Effector memory CD8-positive, alpha-beta T cell (primary cell): ENCODE data around the gene AFAP1.

Experiments used
- ATAC-seq: fragments of 150-1000 bp; cut with Tn5 transposase; replicated peaks from 2 replicates; pipeline ENCODE4 v1.10.0; 2021; ENCODE audit warnings: mild to moderate bottlenecking, moderate library complexity
- DNase-seq, 3 experiments: peaks; one replicate each; pipeline ENCODE4 v3.0.0; 2021
- H3K27ac Mint-ChIP-seq, 2 donors: one replicate each; pipeline ENCODE4 v1.8.0; 2022; ENCODE audit warnings: mild to moderate bottlenecking in 2 of 2, mixed read lengths in 2 of 2, moderate library complexity in 2 of 2
- H3K27me3 Mint-ChIP-seq, 2 donors: one replicate each; pipeline ENCODE4 v1.8.0; 2022; ENCODE audit warnings: mixed read lengths in 2 of 2
- H3K36me3 Mint-ChIP-seq: one replicate; pipeline ENCODE4 v1.8.0; 2022; ENCODE audit warnings: mild to moderate bottlenecking, moderate library complexity, mixed read lengths; ENCODE audit not compliant: insufficient read depth
- H3K4me1 Mint-ChIP-seq, 2 donors: one replicate each; pipeline ENCODE4 v1.8.0; 2022; ENCODE audit warnings: low read depth in 2 of 2, mixed read lengths in 2 of 2
- H3K4me3 Mint-ChIP-seq, 2 donors: one replicate each; pipeline ENCODE4 v1.8.0; 2022; ENCODE audit warnings: mild to moderate bottlenecking in 2 of 2, mixed read lengths in 2 of 2, moderate library complexity in 2 of 2
- H3K9me3 Mint-ChIP-seq, 2 donors: one replicate each; pipeline ENCODE4 v1.8.0; 2022; ENCODE audit warnings: mixed read lengths in 2 of 2

Gene AFAP1

GRCh38 chr4:7712021-7712671, 227.5 kb downstream of the AFAP1 start:
- ATAC-seq (no peak), DNase-seq (no peak)
- Mint-ChIP-seq H3K4me3 (no peak overlapping the region), H3K27me3 (peaks cover 0 to 8% of the 10 kb centered on the region in 2 donors), H3K36me3 (no peaks in the 10 kb centered on the region), H3K4me1 (no peaks in the 10 kb centered on the region), H3K9me3 (no peaks in the 10 kb centered on the region), H3K27ac (no peak overlapping the region)

GRCh38 chr4:7711307-7711963, 228.2 kb downstream of the AFAP1 start:
- DNase-seq (no peak), ATAC-seq (no peak)
- no peaks in the 10 kb centered on the region for H3K4me1 Mint-ChIP-seq
- no peaks in the 10 kb centered on the region for H3K9me3 Mint-ChIP-seq
- no peaks in the 10 kb centered on the region for H3K36me3 Mint-ChIP-seq
- no peak overlapping the region for H3K4me3 Mint-ChIP-seq
- no peak overlapping the region for H3K27ac Mint-ChIP-seq
- peaks cover 0 to 5% of the 10 kb centered on the region in 2 donors for H3K27me3 Mint-ChIP-seq

DNA sequence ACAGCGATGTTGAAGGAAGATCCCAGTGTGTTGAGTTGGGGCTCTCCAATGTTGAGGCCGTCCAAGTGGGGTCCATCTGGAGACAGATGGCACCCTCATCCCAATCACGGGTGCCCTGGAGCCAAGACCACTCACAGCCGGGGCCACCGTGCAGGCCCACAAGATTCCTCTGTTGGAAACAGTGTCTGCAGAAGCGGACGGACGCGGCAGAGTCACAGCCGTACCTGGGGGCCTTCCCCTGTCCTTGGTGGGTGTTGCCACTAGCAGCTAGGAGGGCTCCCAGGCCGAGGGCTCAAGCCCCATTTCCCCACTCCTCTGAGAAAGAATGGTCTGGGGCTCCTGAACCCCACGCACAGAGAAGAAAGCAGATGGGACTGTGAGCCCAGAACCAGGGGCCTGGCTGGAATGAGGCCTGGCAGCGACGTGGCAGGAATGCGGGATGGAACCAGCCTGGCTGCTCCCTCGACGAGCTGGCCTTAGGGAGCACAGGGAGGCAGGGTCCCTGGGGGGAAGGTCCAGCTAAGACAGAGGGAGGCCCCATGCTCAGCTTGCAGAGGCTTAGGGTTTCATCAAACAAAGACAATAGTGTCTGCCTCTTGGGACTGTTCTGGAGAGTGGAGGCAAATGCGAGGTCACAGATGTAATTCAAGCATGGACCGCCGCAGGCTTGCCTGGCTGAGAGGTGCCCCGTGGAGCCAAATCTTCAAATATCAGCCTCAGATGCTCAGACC, 228.9 kb downstream of the AFAP1 start:
- no peak overlapping the region for H3K4me3 Mint-ChIP-seq
- H3K4me1 Mint-ChIP-seq: no peaks in the 10 kb centered on the region
- H3K9me3 Mint-ChIP-seq: no peaks in the 10 kb centered on the region
- H3K36me3 Mint-ChIP-seq: no peaks in the 10 kb centered on the region
- ATAC-seq: no peak
- no peaks in the 10 kb centered on the region for H3K27me3 Mint-ChIP-seq
- peak overlapping the region in 1 of 2 donors; percentile 29 for H3K27ac Mint-ChIP-seq
- no peak for DNase-seq

GRCh38 chr4:7710126-7710525, 229.5 kb downstream of the AFAP1 start:
- ATAC-seq (no peak), DNase-seq (no peak)
- no peak overlapping the region for H3K27ac Mint-ChIP-seq
- no peak overlapping the region for H3K4me3 Mint-ChIP-seq
- H3K9me3 Mint-ChIP-seq: no peaks in the 10 kb centered on the region
- no peaks in the 10 kb centered on the region for H3K27me3 Mint-ChIP-seq
- no peaks in the 10 kb centered on the region for H3K4me1 Mint-ChIP-seq
- H3K36me3 Mint-ChIP-seq: no peaks in the 10 kb centered on the region

DNA sequence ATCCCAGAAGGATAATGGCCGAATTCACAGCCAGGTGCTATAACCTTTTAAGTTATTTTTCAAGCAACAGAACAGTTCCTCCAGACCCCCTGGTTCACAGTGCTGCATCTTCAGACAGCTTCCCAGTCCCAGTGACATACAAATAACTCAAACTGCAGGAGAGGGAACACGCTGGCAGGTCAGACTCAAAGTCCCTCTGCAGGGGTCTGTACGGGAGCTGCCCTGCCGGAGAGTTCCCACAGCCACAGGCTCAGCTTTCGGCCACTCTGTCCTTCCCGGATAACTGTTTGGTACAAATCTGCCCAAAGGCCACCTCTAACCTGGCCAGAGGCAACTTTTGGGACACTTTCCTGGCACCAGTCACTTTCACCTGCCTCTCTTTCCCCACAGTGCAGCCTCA, 230.2 kb downstream of the AFAP1 start:
- H3K27me3 Mint-ChIP-seq: no peaks in the 10 kb centered on the region
- ATAC-seq (no peak), DNase-seq (no peak)
- no peaks in the 10 kb centered on the region for H3K36me3 Mint-ChIP-seq
- H3K27ac Mint-ChIP-seq: no peak overlapping the region
- no peaks in the 10 kb centered on the region for H3K4me1 Mint-ChIP-seq
- no peak overlapping the region for H3K4me3 Mint-ChIP-seq
- no peaks in the 10 kb centered on the region for H3K9me3 Mint-ChIP-seq

GRCh38 chr4:7708981-7709380, 230.7 kb downstream of the AFAP1 start:
- Mint-ChIP-seq H3K4me1 (no peaks in the 10 kb centered on the region), H3K36me3 (no peaks in the 10 kb centered on the region), H3K27ac (peak overlapping the region in 1 of 2 donors; percentile 82), H3K27me3 (no peaks in the 10 kb centered on the region), H3K9me3 (no peaks in the 10 kb centered on the region), H3K4me3 (no peak overlapping the region)
- ATAC-seq (no peak), DNase-seq (no peak)
